ENCODE measurements around the gene ATP1A1.

Gene ATP1A1

GRCh38 chr1:116380499-116381242 lies 7.6 kb downstream of the ATP1A1 start:
- ChIA-PET CTCF (interaction anchor here (1.1 to 2.9 kb wide), 3 partner anchors 37 to 119 kb away, joined by 3 to 13 read pairs (median 3); no protein-coding TSS in a partner anchor), POLR2A (no interaction called here)
- DNase-seq (ENCODE audit: low read depth, low spot score): no peak
- no peak for TF ChIP-seq CTCF (IDR thresholded peaks at IDR 0.05; ENCODE audit: insufficient read depth, low read length, missing control alignments)
- H3K4me3 ChIP-seq (ENCODE audit: low read depth, low read length): no peak overlapping the region

GRCh38 chr1:116382321-116382720 lies 9.3 kb downstream of the ATP1A1 start:
- no peak for DNase-seq (ENCODE audit: low read depth, low spot score)
- H3K4me3 ChIP-seq (ENCODE audit: low read depth, low read length): no peak overlapping the region
- ChIA-PET CTCF (interaction anchor here (0.6 to 2.9 kb wide), 3 partner anchors 14 to 116 kb away, joined by 3 to 13 read pairs (median 5); no protein-coding TSS in a partner anchor), POLR2A (no interaction called here)
- TF ChIP-seq CTCF (IDR thresholded peaks at IDR 0.05; ENCODE audit: insufficient read depth, low read length, missing control alignments): no peak

GRCh38 chr1:116382857-116383483 lies 9.9 kb downstream of the ATP1A1 start:
- ChIA-PET CTCF (interaction anchor here (0.6 to 1.6 kb wide), 2 partner anchors 13 to 115 kb away, joined by 3 to 5 read pairs; no protein-coding TSS in a partner anchor), POLR2A (no interaction called here)
- no peak for TF ChIP-seq CTCF (IDR thresholded peaks at IDR 0.05; ENCODE audit: insufficient read depth, low read length, missing control alignments)
- no peak for DNase-seq (ENCODE audit: low read depth, low spot score)
- H3K4me3 ChIP-seq (ENCODE audit: low read depth, low read length): no peak overlapping the region

GRCh38 chr1:116386042-116386441 lies 13.0 kb downstream of the ATP1A1 start:
- ChIA-PET POLR2A (no interaction called here), CTCF (interaction anchor here (2.2 kb wide), 1 partner anchor 10 kb away, joined by 6 read pairs; no protein-coding TSS in a partner anchor)
- DNase-seq (ENCODE audit: low read depth, low spot score): no peak

GRCh38 chr1:116387551-116387950 lies 14.5 kb downstream of the ATP1A1 start:
- ChIA-PET CTCF (interaction anchor here (0.9 to 2.2 kb wide), 2 partner anchors 11 to 12 kb away, joined by 3 to 6 read pairs; no protein-coding TSS in a partner anchor), POLR2A (no interaction called here)
- H3K4me3 ChIP-seq (ENCODE audit: low read depth, low read length): no peak overlapping the region
- TF ChIP-seq CTCF (IDR thresholded peaks at IDR 0.05; ENCODE audit: insufficient read depth, low read length, missing control alignments): no peak
- DNase-seq (ENCODE audit: low read depth, low spot score): no peak

More at GRCh38 chr1:116386042-116386441, 13.0 kb downstream of the ATP1A1 start:
- no peak for TF ChIP-seq CTCF (IDR thresholded peaks at IDR 0.05; ENCODE audit: insufficient read depth, low read length, missing control alignments)
- H3K4me3 ChIP-seq (ENCODE audit: low read depth, low read length): no peak overlapping the region

- ChIA-PET CTCF (interaction anchor here (2.2 kb wide), 1 partner anchor 12 kb away, joined by 6 read pairs; no protein-coding TSS in a partner anchor), POLR2A (no interaction called here)
- TF ChIP-seq CTCF (IDR thresholded peaks at IDR 0.05; ENCODE audit: insufficient read depth, low read length, missing control alignments): no peak
- no peak for DNase-seq (ENCODE audit: low read depth, low spot score)
- no peak overlapping the region for H3K4me3 ChIP-seq (ENCODE audit: low read depth, low read length)
Measured at GRCh38 chr1:116388122-116388521, 15.1 kb downstream of the ATP1A1 start.
